Suprapubic skin (tissue), 4 donors: Measurements from ENCODE around the gene EPX. TPM values are rescaled to one million over a fixed set of nuclear protein-coding genes. Genes with fewer than 3 reads are reported as not detected.

Source experiments
- DNase-seq, 2 donors: peaks; one replicate each; pipeline ENCODE4 v3.0.0-alpha.2; 2019; ENCODE audit warnings: low spot score in 2 of 2
- H3K27ac ChIP-seq: fragments of 200-600 bp; sonication (generic); one replicate; pipeline ENCODE4 v1.5.1; 2019
- H3K27me3 ChIP-seq: fragments of 200-600 bp; sonication (generic); one replicate; pipeline ENCODE4 v1.5.1; 2019
- H3K36me3 ChIP-seq: fragments of 200-600 bp; sonication (generic); one replicate; pipeline ENCODE4 v1.5.1; 2019
- H3K4me1 ChIP-seq: fragments of 200-600 bp; sonication (generic); one replicate; pipeline ENCODE4 v1.5.1; 2019
- H3K4me3 ChIP-seq: fragments of 200-600 bp; sonication (generic); one replicate; pipeline ENCODE4 v1.5.1; 2019; ENCODE audit warnings: mild to moderate bottlenecking
- H3K9me3 ChIP-seq: fragments of 200-600 bp; sonication (generic); one replicate; pipeline ENCODE4 v1.5.1; 2019
- EP300 ChIP-seq: sonication (generic); formaldehyde crosslinking; IDR thresholded peaks from one replicate; pipeline ENCODE4 v1.6.1; 2017; ENCODE audit warnings: antibody characterized with exemption
- POLR2A ChIP-seq, 2 donors: fragments of 450-650 bp; IDR thresholded peaks; one replicate each; pipeline ENCODE4 v1.6.1; 2017; ENCODE audit warnings: antibody characterized with exemption in 2 of 2, mild to moderate bottlenecking in 2 of 2, moderate library complexity in 2 of 2
- POLR2AphosphoS5 ChIP-seq, 3 donors: sonication (generic); formaldehyde crosslinking; IDR thresholded peaks; one replicate each; pipeline ENCODE4 v1.6.1; 2017; ENCODE audit warnings: antibody characterized with exemption in 3 of 3
- WGBS: methylation state at CpG from one replicate; pipeline ENCODE4 v1.1.5; 2018; 5-methylcytosine and 5-hydroxymethylcytosine counted together
- total RNA-seq, 4 donors: library from RNA; depleted of rRNA; stranded (reverse); fragments of >200 nt; gene quantifications; one replicate each; pipeline ENCODE4 v1.1.0, GENCODE V29; 2016
- TF ChIP-seq, protein P1 (sequence below), 2 donors: fragments of 200-600 bp in 1 of 2; fragments of 450-650 bp in 1 of 2; sonication (generic) in 1 of 2; IDR thresholded peaks; one replicate each; pipeline ENCODE4 v1.5.1; 2016 to 2019; ENCODE audit warnings: antibody characterized with exemption in 2 of 2, mild to moderate bottlenecking in 1 of 2, moderate library complexity in 1 of 2

The EPX gene
- total RNA-seq, 4 donors from 2014 or later = 0.25 TPM; not detected in 3

- no peak overlapping the region for H3K27ac ChIP-seq
- no CpG with 5 or more reads among the region's 5 CpGs for WGBS
- H3K27me3 ChIP-seq = no peaks in the 10 kb centered on the region
- H3K9me3 ChIP-seq = no peaks in the 10 kb centered on the region
- H3K4me3 ChIP-seq = no peak overlapping the region
- TF ChIP-seq EP300 (no peak), POLR2A (IDR thresholded peaks at IDR 0.05) (no peak), POLR2AphosphoS5 (IDR thresholded peaks at IDR 0.05) (no peak)
- TF ChIP-seq, protein P1, sequence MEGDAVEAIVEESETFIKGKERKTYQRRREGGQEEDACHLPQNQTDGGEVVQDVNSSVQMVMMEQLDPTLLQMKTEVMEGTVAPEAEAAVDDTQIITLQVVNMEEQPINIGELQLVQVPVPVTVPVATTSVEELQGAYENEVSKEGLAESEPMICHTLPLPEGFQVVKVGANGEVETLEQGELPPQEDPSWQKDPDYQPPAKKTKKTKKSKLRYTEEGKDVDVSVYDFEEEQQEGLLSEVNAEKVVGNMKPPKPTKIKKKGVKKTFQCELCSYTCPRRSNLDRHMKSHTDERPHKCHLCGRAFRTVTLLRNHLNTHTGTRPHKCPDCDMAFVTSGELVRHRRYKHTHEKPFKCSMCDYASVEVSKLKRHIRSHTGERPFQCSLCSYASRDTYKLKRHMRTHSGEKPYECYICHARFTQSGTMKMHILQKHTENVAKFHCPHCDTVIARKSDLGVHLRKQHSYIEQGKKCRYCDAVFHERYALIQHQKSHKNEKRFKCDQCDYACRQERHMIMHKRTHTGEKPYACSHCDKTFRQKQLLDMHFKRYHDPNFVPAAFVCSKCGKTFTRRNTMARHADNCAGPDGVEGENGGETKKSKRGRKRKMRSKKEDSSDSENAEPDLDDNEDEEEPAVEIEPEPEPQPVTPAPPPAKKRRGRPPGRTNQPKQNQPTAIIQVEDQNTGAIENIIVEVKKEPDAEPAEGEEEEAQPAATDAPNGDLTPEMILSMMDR (IDR thresholded peaks at IDR 0.05) = no peak
- peaks cover 41% of the 10 kb centered on the region for H3K36me3 ChIP-seq
- no peak for DNase-seq
- no peaks in the 10 kb centered on the region for H3K4me1 ChIP-seq
These were observed 12.3 kb downstream of the EPX start for GRCh38 chr17:58204796-58205195.

DNA sequence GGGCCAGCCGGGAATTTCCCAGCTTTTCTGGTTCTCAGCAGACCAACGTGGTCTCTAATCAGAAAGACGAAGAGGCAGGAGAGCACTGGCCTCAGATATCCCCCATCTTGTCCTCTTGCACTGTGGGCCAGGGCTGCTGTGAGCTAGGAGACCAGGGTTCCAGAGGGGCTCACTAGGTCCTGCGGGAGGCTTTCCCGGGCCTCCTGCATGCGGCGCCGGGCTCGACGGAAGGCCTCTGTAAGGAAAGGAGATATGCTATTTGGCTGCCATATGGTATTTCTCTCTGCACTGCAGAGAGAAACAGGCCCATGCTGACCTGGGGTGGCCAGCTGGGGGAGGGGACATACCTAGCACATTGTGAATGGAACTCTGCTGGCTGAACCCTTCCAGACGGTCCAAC lies 13.4 kb downstream of the EPX start:
- no peak overlapping the region for H3K4me3 ChIP-seq
- no peak for TF ChIP-seq EP300
- TF ChIP-seq, protein P1 (IDR thresholded peaks at IDR 0.05) = no peak
- no peak for TF ChIP-seq POLR2AphosphoS5 (IDR thresholded peaks at IDR 0.05)
- TF ChIP-seq POLR2A (IDR thresholded peaks at IDR 0.05) = no peak
- no peaks in the 10 kb centered on the region for H3K4me1 ChIP-seq
- no peaks in the 10 kb centered on the region for H3K9me3 ChIP-seq
- WGBS = 95% methylated on average over 10 of the region's 11 CpGs
- H3K27ac ChIP-seq = no peak overlapping the region
- H3K27me3 ChIP-seq = no peaks in the 10 kb centered on the region
- no peak for DNase-seq
- H3K36me3 ChIP-seq = peaks cover 53% of the 10 kb centered on the region

- H3K4me3 ChIP-seq = no peak overlapping the region
- no peak overlapping the region for H3K27ac ChIP-seq
- H3K9me3 ChIP-seq = no peaks in the 10 kb centered on the region
- H3K27me3 ChIP-seq = no peaks in the 10 kb centered on the region
- TF ChIP-seq POLR2AphosphoS5 (IDR thresholded peaks at IDR 0.05) (no peak), EP300 (no peak), POLR2A (IDR thresholded peaks at IDR 0.05) (no peak)
- TF ChIP-seq, protein P1 (IDR thresholded peaks at IDR 0.05) = no peak
- 77% methylated on average over 3 of the region's 3 CpGs for WGBS
- H3K4me1 ChIP-seq = no peaks in the 10 kb centered on the region
- DNase-seq = no peak
- H3K36me3 ChIP-seq = peaks cover 64% of the 10 kb centered on the region
These were observed 14.9 kb downstream of the EPX start for GRCh38 chr17:58207451-58207850.

- DNase-seq = no peak
- H3K4me1 ChIP-seq = no peaks in the 10 kb centered on the region
- peaks cover 73% of the 10 kb centered on the region for H3K36me3 ChIP-seq
- H3K27ac ChIP-seq = no peak overlapping the region
- H3K27me3 ChIP-seq = no peaks in the 10 kb centered on the region
- 96% methylated on average over 5 of the region's 5 CpGs for WGBS
- no peaks in the 10 kb centered on the region for H3K9me3 ChIP-seq
- TF ChIP-seq EP300 (no peak), POLR2AphosphoS5 (IDR thresholded peaks at IDR 0.05) (no peak), POLR2A (IDR thresholded peaks at IDR 0.05) (no peak)
- TF ChIP-seq, protein P1 (IDR thresholded peaks at IDR 0.05) = no peak
- H3K4me3 ChIP-seq = no peak overlapping the region
These were observed 15.8 kb downstream of the EPX start for GRCh38 chr17:58208344-58208743.

DNA sequence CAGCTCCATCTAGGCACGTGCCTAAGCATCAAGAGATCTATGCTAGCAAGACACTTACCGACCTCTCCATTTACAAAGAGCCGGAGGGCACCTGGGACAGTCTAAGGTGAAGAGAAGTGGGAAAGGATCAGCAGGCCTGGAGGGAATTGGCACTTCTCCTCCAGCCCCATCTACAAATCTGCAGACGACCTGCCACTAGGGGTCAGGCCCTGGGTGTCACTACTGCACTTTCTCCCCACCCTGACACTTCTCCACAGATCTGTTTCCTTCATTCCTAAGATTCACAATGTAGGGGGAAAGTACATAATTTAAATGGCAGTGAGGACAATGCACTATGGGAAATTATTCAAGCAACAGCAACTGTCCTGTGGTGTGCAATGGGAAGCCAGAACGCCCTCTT lies 18.4 kb downstream of the EPX start:
- Histone ChIP-seq H3K9me3 (no peaks in the 10 kb centered on the region), H3K4me3 (no peak overlapping the region), H3K27me3 (no peaks in the 10 kb centered on the region), H3K27ac (no peak overlapping the region), H3K36me3 (peaks cover 91% of the 10 kb centered on the region), H3K4me1 (no peaks in the 10 kb centered on the region)
- DNase-seq = no peak
- 83% methylated on average over 5 of the region's 5 CpGs for WGBS
- no peak for TF ChIP-seq POLR2AphosphoS5 (IDR thresholded peaks at IDR 0.05)
- TF ChIP-seq EP300 = no peak

DNA sequence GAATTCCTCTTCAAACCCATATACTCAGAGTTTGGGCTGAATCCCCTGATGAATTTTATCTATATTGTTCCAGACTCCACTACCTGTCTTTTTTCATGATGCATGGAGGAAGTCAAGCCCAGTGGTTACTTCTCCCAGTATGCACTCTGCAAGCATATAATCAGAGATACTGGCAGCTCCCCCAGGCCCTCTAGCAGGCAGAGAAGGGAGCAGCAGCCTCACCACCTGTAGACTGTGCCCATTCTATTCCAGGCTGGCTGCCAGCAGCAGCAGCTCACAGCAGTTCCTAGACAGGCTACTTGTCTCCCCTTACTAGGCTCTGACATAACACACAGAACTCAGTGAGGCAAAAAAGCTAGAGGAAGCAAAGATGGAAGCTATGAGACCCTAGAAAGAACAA lies 23.2 kb downstream of the EPX start:
- Histone ChIP-seq H3K9me3 (no peaks in the 10 kb centered on the region), H3K4me1 (peaks cover 7% of the 10 kb centered on the region), H3K36me3 (peaks cover 51% of the 10 kb centered on the region), H3K27ac (no peak overlapping the region), H3K4me3 (no peak overlapping the region), H3K27me3 (no peaks in the 10 kb centered on the region)
- TF ChIP-seq POLR2A (IDR thresholded peaks at IDR 0.05) = no peak
- TF ChIP-seq, protein P1 (IDR thresholded peaks at IDR 0.05) = no peak
- no peak for TF ChIP-seq EP300
- TF ChIP-seq POLR2AphosphoS5 (IDR thresholded peaks at IDR 0.05) = no peak
- no peak for DNase-seq
